ENCODE results near the gene RASA1.

DNA sequence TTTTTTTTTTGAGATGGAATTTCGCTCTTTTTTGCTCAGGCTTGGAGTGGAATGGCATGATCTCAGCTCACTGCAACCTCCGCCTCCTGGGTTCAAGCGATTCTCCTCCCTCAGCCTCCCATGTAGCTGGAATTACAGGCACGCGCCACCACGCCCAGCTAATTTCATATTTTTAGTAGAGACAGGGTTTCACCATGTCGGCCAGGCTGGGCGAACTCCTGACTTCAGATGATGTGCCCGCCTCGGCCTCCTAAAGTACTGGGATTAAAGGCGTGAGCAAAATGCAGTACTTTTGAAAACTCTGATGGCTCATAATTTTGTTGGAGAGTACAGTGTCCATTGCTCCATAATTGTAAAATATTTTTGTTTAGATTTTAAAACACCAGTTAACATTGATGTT lies 92.4 kb downstream of the RASA1 start:
- TF ChIP-seq, protein P1, sequence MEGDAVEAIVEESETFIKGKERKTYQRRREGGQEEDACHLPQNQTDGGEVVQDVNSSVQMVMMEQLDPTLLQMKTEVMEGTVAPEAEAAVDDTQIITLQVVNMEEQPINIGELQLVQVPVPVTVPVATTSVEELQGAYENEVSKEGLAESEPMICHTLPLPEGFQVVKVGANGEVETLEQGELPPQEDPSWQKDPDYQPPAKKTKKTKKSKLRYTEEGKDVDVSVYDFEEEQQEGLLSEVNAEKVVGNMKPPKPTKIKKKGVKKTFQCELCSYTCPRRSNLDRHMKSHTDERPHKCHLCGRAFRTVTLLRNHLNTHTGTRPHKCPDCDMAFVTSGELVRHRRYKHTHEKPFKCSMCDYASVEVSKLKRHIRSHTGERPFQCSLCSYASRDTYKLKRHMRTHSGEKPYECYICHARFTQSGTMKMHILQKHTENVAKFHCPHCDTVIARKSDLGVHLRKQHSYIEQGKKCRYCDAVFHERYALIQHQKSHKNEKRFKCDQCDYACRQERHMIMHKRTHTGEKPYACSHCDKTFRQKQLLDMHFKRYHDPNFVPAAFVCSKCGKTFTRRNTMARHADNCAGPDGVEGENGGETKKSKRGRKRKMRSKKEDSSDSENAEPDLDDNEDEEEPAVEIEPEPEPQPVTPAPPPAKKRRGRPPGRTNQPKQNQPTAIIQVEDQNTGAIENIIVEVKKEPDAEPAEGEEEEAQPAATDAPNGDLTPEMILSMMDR (conservative IDR thresholded peaks at IDR 0.05) = no peak
- TF ChIP-seq ZFX (IDR thresholded peaks at IDR 0.05) = no peak

All from C4-2B (cell line).